Activated T-cell treated with anti-CD3 and anti-CD28 coated beads for 1 hour (primary cell): ENCODE measurements around the gene INS.
"Not testable (repeated sequence)": the region's sequence is repeated elsewhere in the genome, so short reads cannot be mapped to it uniquely, and the experiment has no call there.

Source experiments
- DNase-seq: peaks from one replicate; pipeline ENCODE4 v3.0.0-alpha.2; 2020; ENCODE audit warnings: low read depth

Gene INS

GRCh38 chr11:2131371-2132236 lies 29.4 kb downstream of the INS start:
- DNase-seq, result no peak

GRCh38 chr11:2130881-2131352 lies 30.1 kb downstream of the INS start:
- no peak for DNase-seq

- DNase-seq, result no peak
Measured at GRCh38 chr11:2129699-2130366, 31.2 kb downstream of the INS start.

GRCh38 chr11:2129308-2129698 lies 31.7 kb downstream of the INS start:
- DNase-seq, result no peak

- no peak for DNase-seq
Measured at GRCh38 chr11:2128511-2129307, 32.3 kb downstream of the INS start.

- DNase-seq, result no peak
Measured at GRCh38 chr11:2128130-2128510, 32.9 kb downstream of the INS start.

GRCh38 chr11:2127482-2128129 lies 33.4 kb downstream of the INS start:
- no peak for DNase-seq

- no peak for DNase-seq
Measured at GRCh38 chr11:2126520-2127085, 34.4 kb downstream of the INS start.

GRCh38 chr11:2124736-2125484 lies 36.1 kb downstream of the INS start:
- not testable (repeated sequence) for DNase-seq

GRCh38 chr11:2123628-2123960 lies 37.4 kb downstream of the INS start:
- DNase-seq, result no peak

GRCh38 chr11:2122907-2123627 lies 37.9 kb downstream of the INS start:
- DNase-seq, result no peak

- no peak for DNase-seq
Measured at GRCh38 chr11:2122222-2122906, 38.6 kb downstream of the INS start.

- DNase-seq, result no peak
Measured at GRCh38 chr11:2121227-2122130, 39.5 kb downstream of the INS start.

GRCh38 chr11:2120359-2121100 lies 40.5 kb downstream of the INS start:
- DNase-seq, result no peak

- DNase-seq, result no peak
Measured at GRCh38 chr11:2118677-2119076, 42.3 kb downstream of the INS start.

GRCh38 chr11:2116680-2117079 lies 44.3 kb downstream of the INS start:
- DNase-seq, result no peak

- no peak for DNase-seq
Measured at GRCh38 chr11:2115308-2115707, 45.7 kb downstream of the INS start.
